ENCODE measurements around the gene PIK3CD.
"Not testable (repeated sequence)": the region's sequence is repeated elsewhere in the genome, so short reads cannot be mapped to it uniquely, and the experiment has no call there.

The PIK3CD gene

DNA sequence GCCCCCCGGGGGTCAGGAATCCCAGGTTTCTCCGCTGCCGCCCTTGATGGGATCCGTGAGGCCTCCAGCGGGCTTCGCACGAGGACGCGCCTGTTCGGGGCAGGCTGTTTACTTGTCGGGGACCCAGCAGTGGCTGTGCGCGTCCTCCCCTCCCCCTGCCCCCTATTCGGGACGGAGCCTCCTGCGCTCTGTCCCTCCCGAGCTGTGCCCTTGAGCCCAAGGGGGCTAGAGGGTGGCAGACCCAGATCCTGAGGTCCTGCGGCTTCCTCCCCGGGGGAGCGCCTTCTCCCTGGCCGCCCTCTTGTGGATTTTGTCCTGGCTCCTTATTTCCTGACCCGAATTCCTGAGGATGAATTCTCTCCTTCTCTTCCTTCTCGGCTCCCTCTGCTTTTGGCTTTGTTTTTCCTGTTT is 38.4 kb downstream of the PIK3CD start:
- no peak for DNase-seq (ENCODE audit: low spot score)

DNA sequence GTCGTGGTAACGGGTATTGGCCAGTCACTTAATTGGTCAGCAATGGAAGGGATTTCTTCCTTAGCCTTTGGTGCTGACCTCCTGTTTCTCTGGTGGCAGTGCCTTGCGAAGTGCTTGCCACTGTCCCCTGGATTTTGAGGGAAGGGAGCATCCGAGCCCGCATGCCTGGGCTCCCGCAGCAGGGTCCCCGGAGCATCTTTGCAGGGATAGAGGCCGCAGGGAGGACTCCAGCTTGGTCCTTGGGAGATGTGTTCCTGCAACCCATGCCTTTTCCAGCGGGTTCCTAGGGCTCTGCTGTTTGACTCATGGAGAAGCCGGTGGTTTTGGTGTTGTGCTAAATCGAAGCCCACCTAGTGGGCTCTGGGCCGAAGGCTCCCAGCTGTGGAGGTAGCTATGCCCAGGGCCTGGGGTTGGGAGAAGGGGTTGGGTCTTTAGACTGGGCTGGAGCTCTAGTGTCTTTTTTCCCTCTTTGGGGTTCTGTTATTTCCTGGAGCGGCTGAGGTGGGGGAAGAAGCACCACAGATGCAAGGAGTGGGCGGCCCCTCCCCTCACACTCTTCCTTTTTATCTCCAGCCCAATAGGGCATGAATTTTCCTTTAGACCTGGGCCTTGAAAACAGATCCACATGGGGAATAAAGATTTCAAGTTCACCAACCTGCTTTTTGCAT is 39.0 kb downstream of the PIK3CD start:
- DNase-seq (ENCODE audit: low spot score) = no peak

DNA sequence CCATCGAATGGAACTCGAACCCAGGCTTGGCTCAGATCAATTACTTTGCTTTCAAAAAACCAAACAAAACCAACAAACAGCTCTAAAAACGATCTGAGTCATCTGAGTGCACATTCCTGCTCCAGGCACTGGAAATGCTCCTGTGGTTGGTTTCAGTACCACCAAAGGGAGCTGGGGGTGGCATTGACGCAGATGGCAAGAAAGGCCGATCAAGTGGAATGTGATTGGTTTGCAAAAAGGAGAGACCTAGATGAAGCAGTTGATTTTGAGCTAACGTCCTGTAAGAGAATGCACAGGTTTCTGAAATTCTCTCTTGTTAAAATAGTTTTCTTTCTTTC is 39.5 kb downstream of the PIK3CD start:
- no peak for DNase-seq (ENCODE audit: low spot score)

DNA sequence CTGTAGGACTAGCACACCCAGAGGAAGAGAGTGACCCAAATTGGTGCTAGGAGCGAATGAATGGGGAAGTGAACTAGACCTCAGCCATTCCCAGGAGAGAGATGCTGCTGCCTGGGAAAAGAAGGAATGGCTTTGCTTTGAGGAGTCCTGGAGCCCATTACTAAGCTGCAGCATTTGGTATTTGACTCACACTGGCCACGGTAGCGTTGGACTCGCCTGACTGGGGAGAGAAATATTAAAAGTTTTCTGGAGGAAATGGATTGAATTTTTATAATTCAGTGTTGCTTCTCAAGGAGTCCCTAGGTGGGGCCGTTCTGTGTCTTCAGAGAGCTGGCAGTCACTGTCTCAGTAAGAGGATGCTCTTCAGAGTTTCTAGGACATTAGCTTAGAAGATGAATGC is 40.2 kb downstream of the PIK3CD start:
- DNase-seq (ENCODE audit: low spot score) = no peak

DNA sequence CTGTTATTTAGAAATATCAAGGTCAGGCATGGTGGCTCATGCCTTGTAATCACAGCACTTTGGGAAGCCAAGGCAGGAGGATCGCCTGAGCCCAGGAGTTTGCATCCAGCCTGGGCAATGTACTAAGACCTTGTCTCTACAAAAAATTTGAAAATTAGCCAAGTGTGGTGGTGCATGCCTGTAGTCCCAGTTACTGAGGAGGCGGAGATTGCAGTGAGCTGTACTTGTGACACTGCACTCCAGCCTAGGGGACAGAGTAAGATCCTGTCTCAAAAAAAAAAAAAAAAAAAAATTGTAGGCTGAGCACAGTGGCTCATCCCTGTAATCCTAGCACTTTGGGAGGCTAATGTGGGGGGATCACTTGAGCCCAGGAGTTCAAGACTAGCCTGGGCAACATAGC is 45.3 kb downstream of the PIK3CD start:
- DNase-seq (ENCODE audit: low spot score) = no peak

DNA sequence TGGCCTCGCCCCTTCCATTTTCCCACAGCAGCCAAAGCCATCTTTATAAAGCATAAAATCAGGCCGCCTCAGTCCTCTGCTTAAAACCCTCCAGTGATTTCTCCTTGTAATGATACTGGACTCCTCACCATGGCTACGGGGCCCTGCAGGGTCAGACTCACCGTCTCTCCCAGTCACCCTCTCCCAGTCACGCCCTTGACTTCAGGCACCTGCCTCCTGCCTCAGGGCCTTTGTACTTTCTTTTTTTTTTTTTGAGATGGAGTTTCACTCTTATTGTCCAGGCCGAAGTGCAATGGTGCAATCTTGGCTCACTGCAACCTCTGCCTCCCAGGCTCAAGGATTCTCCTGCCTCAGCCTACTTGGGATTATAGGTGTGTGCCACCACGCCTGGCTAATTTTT is 47.8 kb downstream of the PIK3CD start:
- DNase-seq (ENCODE audit: low spot score) = no peak

DNA sequence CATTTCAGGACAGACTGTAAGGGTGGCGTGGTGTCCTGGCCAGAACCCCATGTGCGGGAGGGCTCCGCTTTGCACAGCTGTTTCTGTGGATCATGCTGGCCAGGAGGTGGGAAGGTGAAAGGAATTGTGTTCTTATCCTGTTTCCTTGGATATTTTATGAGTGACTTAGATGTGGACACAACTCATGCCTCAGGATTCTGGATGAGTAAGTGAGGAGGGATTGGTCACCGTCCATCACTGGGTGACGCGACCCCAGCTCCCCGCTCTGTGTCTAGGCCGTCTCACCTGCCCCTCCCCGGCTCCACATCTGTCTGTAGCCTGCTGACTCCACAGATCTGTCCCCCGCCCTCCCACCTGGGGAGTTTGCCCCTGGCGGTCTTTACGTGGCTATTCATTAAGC is 48.8 kb downstream of the PIK3CD start:
- peak; percentile 46 for DNase-seq (ENCODE audit: low spot score)

DNA sequence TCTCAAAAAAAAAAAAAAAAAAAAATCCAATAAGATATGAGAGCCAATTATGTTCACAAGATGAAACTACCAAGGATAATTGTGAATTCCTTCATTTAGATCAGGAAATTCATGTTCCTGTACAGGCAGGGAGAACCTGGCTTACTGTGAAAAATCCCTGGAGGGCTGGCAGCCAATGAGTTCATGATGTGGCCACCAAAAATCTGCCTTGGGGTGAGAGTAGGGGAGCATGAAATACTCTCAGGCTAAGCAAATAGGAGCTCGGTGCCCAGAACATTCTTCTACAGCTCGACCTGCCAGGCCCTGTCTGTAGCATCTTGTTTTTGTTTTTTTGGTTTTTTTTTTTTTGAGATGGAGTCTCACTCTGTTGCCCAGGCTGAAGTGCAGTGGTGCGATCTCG is 50.1 kb downstream of the PIK3CD start:
- DNase-seq (ENCODE audit: low spot score) = no peak

DNA sequence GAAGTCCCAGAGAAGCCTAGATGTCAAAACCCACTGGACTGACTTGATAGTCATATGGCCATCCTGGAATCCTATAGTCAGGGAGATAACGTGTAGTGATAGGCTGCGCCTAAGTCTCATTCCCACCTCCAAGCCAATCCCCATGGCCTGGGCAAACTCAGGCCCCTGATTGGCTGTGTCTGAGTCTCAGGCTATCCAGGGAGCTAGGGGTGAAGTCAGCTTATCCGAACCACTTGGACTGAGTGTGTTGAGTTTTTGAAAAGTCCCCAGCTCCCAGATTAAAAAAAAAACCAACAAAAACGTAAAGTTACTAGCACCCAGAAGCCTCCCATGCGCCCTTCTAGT is 51.6 kb downstream of the PIK3CD start:
- DNase-seq (ENCODE audit: low spot score) = no peak

DNA sequence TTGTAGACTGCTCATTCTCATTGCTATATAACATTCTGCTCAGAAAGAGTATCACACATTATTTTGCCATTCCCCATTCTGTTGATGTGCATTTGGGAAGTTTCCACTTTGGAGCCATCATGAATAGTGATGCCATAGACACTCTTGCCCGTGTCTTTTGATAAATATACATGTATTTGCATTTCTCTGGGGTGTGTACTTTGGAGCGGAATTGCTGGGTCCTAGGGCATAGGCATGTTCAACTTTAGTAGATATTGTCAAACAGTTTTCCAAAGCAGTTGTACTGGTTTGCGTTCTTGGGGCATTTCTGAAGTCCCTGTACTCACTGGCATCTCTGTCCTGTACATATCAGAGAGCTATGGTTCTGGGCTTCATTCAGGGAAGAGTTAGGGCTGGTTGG is 52.1 kb downstream of the PIK3CD start:
- DNase-seq (ENCODE audit: low spot score) = no peak

DNA sequence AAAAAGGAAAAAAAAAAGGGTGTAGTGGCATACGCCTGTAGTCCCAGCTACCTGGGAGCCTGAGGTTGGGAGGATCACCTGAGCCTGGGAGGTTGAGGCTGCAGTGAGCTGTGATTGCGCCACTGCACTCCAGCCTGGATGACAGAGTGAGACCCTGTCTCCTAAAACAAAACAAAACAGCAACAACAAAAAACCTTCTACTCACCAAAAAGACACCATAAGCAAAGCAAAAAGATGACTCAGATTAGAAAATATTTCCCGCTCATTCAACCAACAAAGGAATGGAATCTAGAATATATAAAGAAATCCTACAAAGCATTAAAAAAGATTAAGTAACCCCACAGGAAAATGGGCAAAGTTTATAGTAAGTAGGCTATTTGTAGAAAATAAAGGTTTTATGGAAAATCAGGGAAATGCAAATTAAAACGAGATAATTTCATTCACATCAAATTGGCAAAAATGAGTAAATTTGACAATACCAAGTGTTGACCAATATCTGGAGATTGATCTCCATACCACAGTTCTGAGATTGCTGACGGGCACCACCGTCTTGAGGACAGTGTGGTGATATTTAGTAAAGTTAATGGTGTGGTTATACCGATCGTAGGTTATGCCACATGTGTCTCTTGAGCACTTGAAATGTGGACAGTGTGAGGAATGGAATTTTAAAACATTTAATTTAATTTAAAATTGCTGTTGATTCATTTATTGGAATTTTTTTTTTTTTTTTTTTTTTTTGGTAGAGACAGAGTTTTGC is 54.0 kb downstream of the PIK3CD start:
- no peak for DNase-seq (ENCODE audit: low spot score)

DNA sequence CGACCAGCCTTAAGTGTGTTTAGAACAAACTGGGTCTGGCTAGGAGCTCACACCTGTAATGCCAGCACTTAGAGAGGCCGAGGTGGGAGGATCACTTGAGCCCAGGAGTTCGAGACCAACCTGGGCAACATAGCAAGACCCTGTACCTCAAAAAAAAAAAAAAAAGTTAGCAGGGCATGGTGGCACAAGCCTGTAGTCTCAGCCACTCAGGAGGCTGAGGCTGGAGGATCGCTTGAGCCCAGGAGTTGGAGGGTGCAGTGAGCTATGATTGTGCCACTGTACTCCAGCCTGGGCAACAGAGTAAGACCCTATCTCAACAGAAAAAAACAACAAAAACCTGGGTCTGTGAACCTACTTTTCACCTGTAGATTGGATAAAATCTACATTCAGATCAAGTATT is 54.6 kb downstream of the PIK3CD start:
- DNase-seq (ENCODE audit: low spot score) = no peak

DNA sequence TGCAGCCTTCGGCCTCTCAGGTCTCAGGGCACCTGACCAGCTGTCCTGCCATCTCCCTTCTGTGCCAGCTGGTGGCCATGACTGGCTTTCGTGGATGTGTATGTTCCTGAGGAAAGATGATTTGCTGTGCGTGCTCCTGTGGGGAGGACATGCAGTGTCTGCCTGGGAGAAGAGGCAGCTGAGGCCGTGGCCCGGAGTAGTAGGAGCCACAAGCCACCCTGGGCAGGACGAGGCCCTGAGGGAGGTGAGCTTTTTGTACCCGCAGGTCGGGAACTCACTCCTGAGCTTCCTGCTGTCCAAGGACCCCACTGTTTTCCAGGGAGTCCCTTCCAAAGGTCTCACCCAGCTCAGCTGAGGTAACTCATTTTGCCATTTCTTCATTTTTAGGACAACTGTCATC is 58.5 kb downstream of the PIK3CD start:
- no peak for DNase-seq (ENCODE audit: low spot score)

DNA sequence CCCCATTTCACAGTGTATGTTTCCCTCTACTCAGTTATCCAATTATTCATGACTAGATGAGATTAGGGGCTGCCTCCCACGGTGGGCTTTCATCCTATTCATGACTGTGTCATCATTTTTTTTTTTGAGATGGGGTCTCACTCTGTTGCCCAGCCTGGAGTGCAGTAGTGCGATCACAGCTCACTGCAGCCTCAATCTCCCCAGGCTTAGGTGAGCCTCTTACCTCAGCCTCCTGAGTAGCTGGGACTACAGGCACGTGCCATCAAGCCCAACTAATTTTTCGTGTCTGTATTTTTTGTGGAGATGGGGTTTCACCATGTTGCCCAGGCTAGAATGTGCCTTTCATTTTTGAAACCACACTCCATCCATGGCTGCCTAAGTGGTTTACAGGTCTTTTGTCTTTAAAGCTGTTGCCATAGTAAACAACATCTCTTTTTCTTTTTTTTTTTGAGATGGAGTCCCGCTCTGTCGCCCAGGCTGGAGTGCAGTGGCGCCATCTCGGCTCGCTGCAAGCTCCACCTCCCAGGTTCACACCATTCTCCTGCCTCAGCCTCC is 60.0 kb downstream of the PIK3CD start:
- no peak for DNase-seq (ENCODE audit: low spot score)

DNA sequence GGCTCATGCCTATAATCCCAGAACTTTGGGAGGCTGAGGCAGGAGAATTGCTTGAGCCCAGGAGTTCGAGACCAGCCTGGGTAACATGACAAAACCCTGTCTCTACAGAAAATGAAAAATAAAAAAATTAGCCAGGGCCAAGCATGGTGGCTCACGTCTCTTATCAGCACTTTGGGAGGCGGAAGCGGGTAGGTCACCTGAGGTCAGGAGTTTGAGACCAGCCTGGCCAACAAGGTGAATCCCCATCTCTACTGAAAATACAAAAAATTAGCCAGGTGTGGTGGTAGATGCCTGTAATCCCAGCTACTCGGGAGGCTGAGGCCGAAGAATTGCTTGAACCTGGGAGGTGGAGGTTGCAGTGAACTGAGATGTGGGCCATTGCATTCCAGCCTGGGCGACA is 61.2 kb downstream of the PIK3CD start:
- not testable (repeated sequence) for DNase-seq (ENCODE audit: low spot score)

DNA sequence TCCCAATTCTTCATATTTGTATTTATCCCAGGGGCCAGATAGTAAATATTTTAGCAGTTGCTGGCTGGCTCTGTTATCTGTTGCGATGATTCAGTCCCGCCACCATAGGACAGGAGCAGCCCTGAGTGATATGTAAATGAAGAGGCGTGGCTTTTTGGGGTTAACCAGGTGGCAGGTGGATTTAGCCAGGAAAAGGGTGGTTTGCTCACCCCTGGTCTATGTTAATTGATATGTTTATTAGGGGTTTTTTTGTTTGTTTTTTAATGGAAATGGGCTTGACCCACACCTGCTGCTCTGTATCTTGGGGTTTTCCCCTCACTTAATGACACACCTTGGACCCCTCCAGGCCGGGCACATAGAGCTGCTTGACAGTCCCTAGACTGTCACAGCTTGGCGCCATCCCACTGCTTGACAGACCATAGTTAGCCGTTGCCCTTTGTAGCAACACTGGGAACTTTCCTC is 62.8 kb downstream of the PIK3CD start:
- peak; percentile 29 for DNase-seq (ENCODE audit: low spot score)

DNA sequence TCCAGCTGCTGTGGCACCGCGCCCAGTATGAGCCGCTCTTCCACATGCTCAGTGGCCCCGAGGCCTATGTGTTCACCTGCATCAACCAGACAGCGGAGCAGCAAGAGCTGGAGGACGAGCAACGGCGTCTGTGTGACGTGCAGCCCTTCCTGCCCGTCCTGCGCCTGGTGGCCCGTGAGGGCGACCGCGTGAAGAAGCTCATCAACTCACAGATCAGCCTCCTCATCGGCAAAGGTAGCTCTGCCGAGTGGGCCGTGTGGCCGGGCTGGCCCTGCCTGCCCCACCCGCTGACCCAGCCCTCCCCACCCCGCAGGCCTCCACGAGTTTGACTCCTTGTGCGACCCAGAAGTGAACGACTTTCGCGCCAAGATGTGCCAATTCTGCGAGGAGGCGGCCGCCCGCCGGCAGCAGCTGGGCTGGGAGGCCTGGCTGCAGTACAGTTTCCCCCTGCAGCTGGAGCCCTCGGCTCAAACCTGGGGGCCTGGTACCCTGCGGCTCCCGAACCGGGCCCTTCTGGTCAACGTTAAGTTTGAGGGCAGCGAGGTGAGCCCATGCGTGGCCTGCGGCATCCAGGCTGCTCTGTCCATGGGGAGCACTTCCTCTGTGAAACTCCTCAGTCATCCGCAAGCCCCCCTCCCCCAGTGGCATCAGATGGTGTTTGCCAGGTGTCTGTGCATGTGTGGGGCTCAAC is 64.2 kb downstream of the PIK3CD start:
- no peak for DNase-seq (ENCODE audit: low spot score)

DNA sequence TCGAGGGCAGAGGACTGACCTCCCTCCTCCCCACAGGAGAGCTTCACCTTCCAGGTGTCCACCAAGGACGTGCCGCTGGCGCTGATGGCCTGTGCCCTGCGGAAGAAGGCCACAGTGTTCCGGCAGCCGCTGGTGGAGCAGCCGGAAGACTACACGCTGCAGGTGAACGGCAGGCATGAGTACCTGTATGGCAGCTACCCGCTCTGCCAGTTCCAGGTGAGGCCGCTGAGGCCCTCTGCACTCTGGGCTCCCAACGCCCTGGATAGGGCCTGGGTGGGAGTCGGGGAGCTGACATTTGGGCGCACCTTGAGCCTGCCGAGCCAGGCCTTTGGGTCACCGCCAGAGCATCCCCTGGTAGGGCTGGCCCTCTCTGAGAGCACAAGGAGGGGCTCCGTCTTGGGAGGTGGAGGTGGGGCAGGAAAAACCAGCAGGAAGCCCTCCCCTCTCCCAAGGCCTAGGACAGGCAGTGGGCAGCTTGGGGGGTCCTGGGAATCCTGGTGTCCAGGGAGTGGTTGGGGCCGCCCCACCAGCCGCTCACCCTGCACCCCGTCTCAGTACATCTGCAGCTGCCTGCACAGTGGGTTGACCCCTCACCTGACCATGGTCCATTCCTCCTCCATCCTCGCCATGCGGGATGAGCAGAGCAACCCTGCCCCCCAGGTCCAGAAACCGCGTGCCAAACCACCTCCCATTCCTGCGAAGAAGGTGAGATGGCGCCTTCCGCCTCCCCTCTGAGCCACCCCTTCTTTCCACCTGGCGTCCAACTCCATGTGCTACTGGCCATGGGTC is 65.1 kb downstream of the PIK3CD start:
- no peak for DNase-seq (ENCODE audit: low spot score)

DNA sequence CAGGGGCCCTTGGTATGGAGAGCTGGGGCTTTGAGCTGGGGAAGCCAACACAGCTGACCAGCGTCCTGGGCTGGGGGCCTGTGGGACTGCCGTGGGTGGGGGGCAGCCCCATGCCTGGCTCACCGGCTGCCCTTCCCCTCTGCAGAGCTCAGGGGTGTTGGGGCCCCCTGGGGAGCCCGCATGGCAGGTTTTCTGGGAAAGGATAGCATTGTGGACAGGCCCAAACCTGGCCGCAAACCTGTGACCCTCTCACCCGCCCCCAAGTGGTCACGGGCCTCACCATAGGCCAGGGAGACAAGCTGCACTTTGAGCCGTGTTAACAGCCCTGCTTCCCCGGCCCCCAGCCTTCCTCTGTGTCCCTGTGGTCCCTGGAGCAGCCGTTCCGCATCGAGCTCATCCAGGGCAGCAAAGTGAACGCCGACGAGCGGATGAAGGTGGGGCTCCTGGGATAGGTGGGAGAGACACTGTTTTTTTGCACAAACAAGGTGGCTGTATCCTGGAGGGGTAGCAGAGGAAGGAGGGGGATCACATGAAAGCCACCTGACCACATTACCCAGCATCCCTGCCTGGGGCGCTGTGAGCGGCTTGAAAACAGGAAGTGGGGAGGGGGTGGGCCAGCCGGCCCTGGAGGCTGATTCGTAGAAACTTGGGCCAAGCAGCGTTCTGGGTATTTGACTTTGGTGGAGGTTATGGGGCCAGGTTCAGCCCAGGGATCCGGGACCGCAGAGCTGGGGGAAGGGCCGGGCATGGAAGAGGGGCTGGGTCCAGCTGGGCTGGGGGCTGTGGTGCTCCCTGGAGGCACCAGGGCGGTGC is 65.9 kb downstream of the PIK3CD start:
- no peak for DNase-seq (ENCODE audit: low spot score)

DNA sequence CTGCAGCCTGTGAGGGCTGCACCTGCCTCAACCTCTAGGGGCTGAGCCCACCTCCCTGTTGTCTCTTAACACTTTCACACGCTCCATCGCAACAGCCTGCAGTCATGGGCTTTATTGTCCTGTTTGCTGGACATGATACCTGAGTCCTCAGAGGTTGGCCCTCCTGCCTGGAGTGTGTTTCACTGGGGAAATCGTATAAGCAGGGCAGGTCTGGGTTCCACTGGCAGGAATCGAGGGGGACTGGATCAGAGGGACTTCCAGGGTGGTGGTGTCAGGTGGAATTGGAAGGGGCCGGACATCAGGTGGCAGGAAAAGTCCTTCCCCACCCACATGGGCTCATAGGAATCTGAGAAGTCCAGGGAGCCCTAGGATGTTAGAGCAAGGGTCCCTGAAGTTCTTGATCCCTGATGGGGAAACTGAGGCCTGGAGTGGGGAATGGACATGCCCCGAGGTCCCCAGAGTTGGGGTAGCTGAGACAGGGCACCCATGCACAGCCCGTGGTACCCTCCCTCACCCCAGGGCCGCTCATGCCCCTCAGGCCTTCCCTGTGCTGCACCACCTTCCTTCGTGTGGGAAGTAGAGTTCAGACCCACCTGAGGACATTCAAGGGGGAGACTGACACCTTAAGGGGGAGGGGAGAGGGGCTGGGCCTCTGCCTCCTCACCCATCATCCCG is 66.6 kb downstream of the PIK3CD start:
- no peak for DNase-seq (ENCODE audit: low spot score)
